Karpas-422 (cell line): Measurements from ENCODE around the gene INCA1. TPM values are rescaled to one million over a fixed set of nuclear protein-coding genes. Genes with fewer than 3 reads are reported as not detected.

Experiments used
- DNase-seq: peaks from one replicate; pipeline ENCODE4 v3.0.0-alpha.2; 2015
- H2AFZ ChIP-seq: fragments of 200-600 bp; sonication (generic); 2 replicates; pipeline ENCODE4 v1.6.1; 2014; ENCODE audit warnings: antibody characterized with exemption, low read length, mixed read lengths
- H3K27ac ChIP-seq: fragments of 200-600 bp; sonication (generic); 2 replicates; pipeline ENCODE4 v1.5.1; 2014; ENCODE audit warnings: mild to moderate bottlenecking, low read length, moderate library complexity
- H3K27me3 ChIP-seq: fragments of 200-600 bp; sonication (generic); 2 replicates; pipeline ENCODE4 v1.6.1; 2014; ENCODE audit warnings: low read length, mixed read lengths
- H3K36me3 ChIP-seq: fragments of 200-600 bp; sonication (generic); 2 replicates; pipeline ENCODE4 v1.6.1; 2014; ENCODE audit warnings: low read length, mixed read lengths; ENCODE audit not compliant: insufficient read depth
- H3K4me1 ChIP-seq: fragments of 200-600 bp; sonication (generic); 2 replicates; pipeline ENCODE4 v1.6.1; 2014; ENCODE audit warnings: mild to moderate bottlenecking, low read length, mixed read lengths
- H3K4me2 ChIP-seq: fragments of 200-600 bp; sonication (generic); 2 replicates; pipeline ENCODE4 v1.6.1; 2014; ENCODE audit warnings: low read length, low read depth, mild to moderate bottlenecking; ENCODE audit not compliant: poor library complexity, severe bottlenecking
- H3K4me3 ChIP-seq: fragments of 200-600 bp; sonication (generic); 2 replicates; pipeline ENCODE4 v1.5.1; 2014; ENCODE audit warnings: mild to moderate bottlenecking, antibody characterized with exemption, low read length, mixed read lengths
- H3K79me2 ChIP-seq: fragments of 200-600 bp; sonication (generic); 2 replicates; pipeline ENCODE4 v1.6.1; 2014; ENCODE audit warnings: mild to moderate bottlenecking, low read length, mixed read lengths
- H3K9ac ChIP-seq: fragments of 200-600 bp; sonication (generic); 2 replicates; pipeline ENCODE4 v1.6.0; 2014; ENCODE audit warnings: low read length
- H3K9me2 ChIP-seq: fragments of 200-600 bp; sonication (generic), shearing (Covaris generic); replicated peaks from 2 replicates; pipeline ENCODE4 v1.6.0; 2014; ENCODE audit warnings: mild to moderate bottlenecking, low read length, moderate library complexity; ENCODE audit not compliant: insufficient read depth
- H3K9me3 ChIP-seq: fragments of 300-700, 200-600 bp; sonication (generic); 2 replicates; pipeline ENCODE4 v1.6.1; 2014; ENCODE audit warnings: low read length, mixed read lengths
- H4K20me1 ChIP-seq: fragments of 200-600 bp; sonication (generic); 2 replicates; pipeline ENCODE4 v1.6.1; 2014; ENCODE audit warnings: mild to moderate bottlenecking, antibody characterized with exemption, low read length, low read depth; ENCODE audit not compliant: insufficient read depth
- small RNA-seq: library from RNA; depleted of rRNA; stranded (forward); fragments of <200 nt; gene quantifications from one replicate; pipeline ENCODE3, GENCODE V24; 2014
- total RNA-seq: library from RNA; depleted of rRNA; stranded (reverse); fragments of >200 nt; shearing (Covaris generic); gene quantifications from 2 replicates; pipeline ENCODE4 v1.2.3, GENCODE V29; 2014; ENCODE audit warnings: low replicate concordance; rRNA removed

INCA1 gene
- total RNA-seq, 1 experiment from 2014 or later, result not detected

GRCh38 chr17:4939796-4940554, 57.3 kb downstream of the INCA1 start, which contains the start of the genes RNF167 and SLC25A11:
RNF167 (plus strand) TSS chr17:4940268; CDS start chr17:4940910, 642 bp downstream.
SLC25A11 (minus strand) TSS chr17:4940046; CDS start chr17:4939910, 136 bp downstream.
- Histone ChIP-seq H3K79me2 (peaks cover 56% of the 10 kb centered on the region), H3K27me3 (no peaks in the 10 kb centered on the region), H3K27ac (peak within 1 kb of the TSS; percentile 91), H3K4me2 (peak within 1 kb of the TSS; percentile 94), H3K36me3 (peaks cover 24% of the 10 kb centered on the region), H2AFZ (peak within 1 kb of the TSS; percentile 44; the same call in 1 of the 2 replicates), H3K4me1 (peaks cover 47% of the 10 kb centered on the region), H3K9ac (peak within 1 kb of the TSS; percentile 95), H3K9me2 (no peaks in the 10 kb centered on the region), H4K20me1 (peaks cover 5% of the 10 kb centered on the region; the same call in 1 of the 2 replicates), H3K4me3 (peak within 1 kb of the TSS; percentile 96), H3K9me3 (no peaks in the 10 kb centered on the region)
- peak; percentile 100 for DNase-seq

- H4K20me1 ChIP-seq, result peaks cover 2% of the 10 kb centered on the region; the same call in 1 of the 2 replicates
- no peak for DNase-seq
- peak overlapping the region; percentile 96 for H3K4me3 ChIP-seq
- peaks cover 24% of the 10 kb centered on the region for H3K36me3 ChIP-seq
- H2AFZ ChIP-seq, result peak overlapping the region; percentile 44; the same call in 1 of the 2 replicates
- no peaks in the 10 kb centered on the region for H3K9me3 ChIP-seq
- peak overlapping the region; percentile 82 for H3K27ac ChIP-seq
- H3K4me1 ChIP-seq, result peaks cover 42% of the 10 kb centered on the region
- no peaks in the 10 kb centered on the region for H3K27me3 ChIP-seq
- H3K9me2 ChIP-seq, result no peaks in the 10 kb centered on the region
- peak overlapping the region; percentile 95 for H3K9ac ChIP-seq
- peaks cover 56% of the 10 kb centered on the region for H3K79me2 ChIP-seq
- H3K4me2 ChIP-seq, result peak overlapping the region; percentile 92
These were observed 57.9 kb downstream of the INCA1 start for GRCh38 chr17:4939546-4939795.

DNA sequence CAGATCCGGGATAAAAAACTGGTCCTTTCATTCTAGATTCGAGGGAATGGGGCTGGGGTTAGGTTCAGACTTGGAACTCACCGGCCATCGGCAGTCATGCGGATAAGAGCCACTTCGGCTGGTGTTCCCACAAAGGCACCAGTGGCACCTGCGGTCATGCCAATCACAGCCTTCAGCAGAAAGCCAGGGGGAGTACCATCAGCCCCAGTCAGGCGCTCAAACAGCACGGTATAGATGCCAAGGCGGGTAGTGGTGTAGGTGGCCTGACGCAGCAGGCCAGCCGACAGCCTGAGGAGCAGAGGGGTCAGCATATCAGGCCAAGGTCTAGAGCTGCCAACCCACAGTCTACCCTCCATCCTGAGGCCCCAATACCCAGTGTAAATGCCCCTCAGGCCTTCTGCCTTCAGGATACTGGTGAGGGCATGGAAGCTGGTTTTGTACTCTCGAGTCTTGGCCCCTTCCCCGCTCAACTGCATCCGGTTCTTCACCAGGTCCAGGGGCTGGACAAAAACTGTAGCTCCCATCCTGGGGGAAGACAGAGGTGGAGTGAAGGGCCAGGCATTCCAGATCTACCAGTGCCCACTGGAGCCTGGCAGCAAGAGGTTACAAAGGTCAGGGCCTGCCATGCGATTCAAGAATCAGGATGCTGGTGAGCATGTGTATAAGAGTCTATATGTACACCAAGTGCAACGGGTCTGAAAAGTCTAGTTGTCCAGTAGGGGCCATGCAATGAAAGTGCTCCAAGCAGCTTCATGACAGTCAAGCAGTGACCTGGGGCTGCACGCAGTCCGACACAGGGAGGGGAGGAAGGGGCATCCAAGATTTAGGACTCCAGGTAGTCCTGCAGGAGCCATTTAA, 58.4 kb downstream of the INCA1 start:
- Histone ChIP-seq H3K27me3 (no peaks in the 10 kb centered on the region), H3K9me3 (no peaks in the 10 kb centered on the region), H3K4me2 (peak overlapping the region; percentile 92), H3K4me3 (peak overlapping the region; percentile 96), H3K79me2 (peaks cover 56% of the 10 kb centered on the region), H3K36me3 (peaks cover 24% of the 10 kb centered on the region), H2AFZ (peak overlapping the region; percentile 44; the same call in 1 of the 2 replicates), H3K27ac (peak overlapping the region; percentile 82), H3K4me1 (peaks cover 36% of the 10 kb centered on the region), H4K20me1 (no peaks in the 10 kb centered on the region; the same call in 1 of the 2 replicates), H3K9me2 (no peaks in the 10 kb centered on the region), H3K9ac (peak overlapping the region; percentile 95)
- DNase-seq, result peak; percentile 68

Small RNA genes lying within 50 kb of the gene (small RNA-seq; reads per million reads assigned to genes)
- gene MIR6864, result 0.16 reads per million
- gene MIR6865, result not detected

Other genes starting within 250 kb of the INCA1 start
- gene TM4SF5, start 225.6 kb downstream of the INCA1 start, total RNA-seq, result not detected in 2 replicates
- not detected in 2 replicates for gene VMO1, start 211.2 kb downstream of the INCA1 start, total RNA-seq
- not detected in 2 replicates for gene GLTPD2, start 208.6 kb downstream of the INCA1 start, total RNA-seq
- 118 and 168 TPM in 2 replicates for gene PSMB6, start 201.4 kb downstream of the INCA1 start, total RNA-seq
- 13.1 and 23.3 TPM in 2 replicates for gene PLD2, start 190.4 kb downstream of the INCA1 start, total RNA-seq
- gene MINK1, start 164.2 kb downstream of the INCA1 start, total RNA-seq, result 28.7 and 56.6 TPM in 2 replicates
- gene C17orf107, start 98.0 kb downstream of the INCA1 start, total RNA-seq, result 0.26 and 0.43 TPM in 2 replicates
- gene CHRNE, start 94.4 kb downstream of the INCA1 start, total RNA-seq, result 0.11 and 0.22 TPM in 2 replicates
- gene GP1BA, start 65.2 kb downstream of the INCA1 start, total RNA-seq, result not detected in 2 replicates
- gene SLC25A11, start 57.5 kb downstream of the INCA1 start, total RNA-seq, result 79.0 and 79.1 TPM in 2 replicates
- 49.9 and 50.5 TPM in 2 replicates for gene RNF167, start 57.3 kb downstream of the INCA1 start, total RNA-seq
- gene PFN1, start 49.0 kb downstream of the INCA1 start, total RNA-seq, result 748 and 1,567 TPM in 2 replicates
- 31.1 and 31.6 TPM in 2 replicates for gene ENO3, start 46.4 kb downstream of the INCA1 start, total RNA-seq
- gene SPAG7, start 29.7 kb downstream of the INCA1 start, total RNA-seq, result 24.6 and 40.7 TPM in 2 replicates
- gene CAMTA2, start 9.8 kb downstream of the INCA1 start, total RNA-seq, result 9.5 and 15.6 TPM in 2 replicates
- gene KIF1C, start 428 bp upstream of the INCA1 start, total RNA-seq, result 10.2 and 19.0 TPM in 2 replicates
- not detected in 2 replicates for gene SLC52A1, start 37.9 kb upstream of the INCA1 start, total RNA-seq
- gene ZFP3, start 80.9 kb upstream of the INCA1 start, total RNA-seq, result 0.63 and 0.72 TPM in 2 replicates
- gene ZNF232, start 114.4 kb upstream of the INCA1 start, total RNA-seq, result 11.3 and 19.7 TPM in 2 replicates
- gene USP6, start 118.5 kb upstream of the INCA1 start, total RNA-seq, result not detected in 2 replicates
- gene ZNF594, start 194.3 kb upstream of the INCA1 start, total RNA-seq, result 14.5 and 23.0 TPM in 2 replicates
- gene SCIMP, start 237.3 kb upstream of the INCA1 start, total RNA-seq, result 0.67 TPM in 1 of 2 replicates, not detected in the other